H9 (cell line): ENCODE data around the gene CLEC3B. TPM values are rescaled to one million over a fixed set of nuclear protein-coding genes. Genes with fewer than 3 reads are reported as not detected.

Experiments used
- DNase-seq: peaks from one replicate; pipeline ENCODE4 v3.0.0-alpha.2; 2017
- H2AFZ ChIP-seq: one replicate; pipeline ENCODE4 v1.6.1; 2013; ENCODE audit warnings: mild to moderate bottlenecking, low read length, control low read depth, moderate library complexity
- H2AK5ac ChIP-seq: 2 replicates; pipeline ENCODE4 v1.6.1; 2013; ENCODE audit warnings: low read length, control low read depth, mixed read lengths; ENCODE audit not compliant: insufficient read length
- H2BK120ac ChIP-seq: one replicate; pipeline ENCODE4 v1.6.1; 2013; ENCODE audit warnings: low read depth, mild to moderate bottlenecking, low read length, control low read depth, inconsistent platforms; ENCODE audit not compliant: poor library complexity, severe bottlenecking
- H2BK12ac ChIP-seq: 2 replicates; pipeline ENCODE4 v1.6.1; 2013; ENCODE audit warnings: low read length, control low read depth, mixed read lengths, low read depth; ENCODE audit not compliant: insufficient read length
- H2BK15ac ChIP-seq: 2 replicates; pipeline ENCODE4 v1.6.1; 2013; ENCODE audit warnings: low read depth, low read length, control low read depth
- H2BK20ac ChIP-seq: one replicate; pipeline ENCODE4 v1.6.1; 2013; ENCODE audit warnings: low read depth, mild to moderate bottlenecking, low read length, control low read depth, inconsistent platforms; ENCODE audit not compliant: poor library complexity, severe bottlenecking
- H2BK5ac ChIP-seq: 2 replicates; pipeline ENCODE4 v1.6.1; 2013; ENCODE audit warnings: low read length, control low read depth, mixed read lengths; ENCODE audit not compliant: insufficient read length
- H3K14ac ChIP-seq: 2 replicates; pipeline ENCODE4 v1.6.1; 2013; ENCODE audit warnings: low read length, control low read depth; ENCODE audit not compliant: insufficient read depth
- H3K18ac ChIP-seq: 2 replicates; pipeline ENCODE4 v1.6.1; 2013; ENCODE audit warnings: low read depth, mild to moderate bottlenecking, mixed read lengths, low read length, control low read depth; ENCODE audit not compliant: insufficient read length
- H3K23ac ChIP-seq: 2 replicates; pipeline ENCODE4 v1.6.1; 2013; ENCODE audit warnings: low read length, control low read depth, mixed read lengths, low read depth; ENCODE audit not compliant: insufficient read length
- H3K23me2 ChIP-seq: 2 replicates; pipeline ENCODE4 v1.6.1; 2013; ENCODE audit warnings: low read depth, mild to moderate bottlenecking, mixed read lengths, low read length, control low read depth; ENCODE audit not compliant: insufficient read length, poor library complexity, severe bottlenecking
- H3K27ac ChIP-seq: 2 replicates; pipeline ENCODE4 v1.5.1; 2013; ENCODE audit warnings: low read length, control low read depth, mixed read lengths, low read depth; ENCODE audit not compliant: insufficient read length
- H3K27me3 ChIP-seq: 2 replicates; pipeline ENCODE4 v1.6.1; 2013; ENCODE audit warnings: low read length, control low read depth, inconsistent platforms; ENCODE audit not compliant: insufficient read depth
- H3K4ac ChIP-seq: 2 replicates; pipeline ENCODE4 v1.6.1; 2013; ENCODE audit warnings: low read depth, mild to moderate bottlenecking, control low read depth, inconsistent platforms, low read length, moderate library complexity
- H3K4me1 ChIP-seq: 2 replicates; pipeline ENCODE4 v1.6.1; 2013; ENCODE audit warnings: low read length, control low read depth, inconsistent platforms; ENCODE audit not compliant: insufficient read depth
- H3K4me2 ChIP-seq: 2 replicates; pipeline ENCODE4 v1.6.1; 2013; ENCODE audit warnings: low read length, control low read depth, mixed read lengths; ENCODE audit not compliant: insufficient read length, insufficient read depth
- H3K56ac ChIP-seq: 2 replicates; pipeline ENCODE4 v1.6.1; 2013; ENCODE audit warnings: low read depth, mild to moderate bottlenecking, mixed read lengths, low read length, control low read depth; ENCODE audit not compliant: insufficient read length
- H3K79me1 ChIP-seq: 2 replicates; pipeline ENCODE4 v1.6.1; 2013; ENCODE audit warnings: low read depth, mild to moderate bottlenecking, moderate library complexity, low read length, control low read depth, inconsistent platforms; ENCODE audit not compliant: insufficient read depth, poor library complexity, severe bottlenecking
- H3K79me2 ChIP-seq: 2 replicates; pipeline ENCODE4 v1.6.1; 2013; ENCODE audit warnings: low read length, control low read depth, inconsistent platforms; ENCODE audit not compliant: insufficient read depth
- H3K9ac ChIP-seq: 2 replicates; pipeline ENCODE4 v1.6.1; 2013; ENCODE audit warnings: low read length, control low read depth, mixed read lengths; ENCODE audit not compliant: insufficient read length; ENCODE audit errors: extremely low read depth
- H3K9me3 ChIP-seq: one replicate; pipeline ENCODE4 v1.6.1; 2013; ENCODE audit warnings: low read depth, low read length, inconsistent platforms; ENCODE audit not compliant: control insufficient read depth
- H3T11ph ChIP-seq: one replicate; pipeline ENCODE4 v1.6.1; 2013; ENCODE audit warnings: mild to moderate bottlenecking, low read length, control low read depth, inconsistent platforms
- H4K20me1 ChIP-seq: one replicate; pipeline ENCODE4 v1.6.1; 2013; ENCODE audit not compliant: control insufficient read depth, insufficient read length, insufficient read depth
- H4K5ac ChIP-seq: 2 replicates; pipeline ENCODE4 v1.6.1; 2013; ENCODE audit warnings: low read depth, mild to moderate bottlenecking, mixed read lengths, low read length, control low read depth; ENCODE audit not compliant: insufficient read length
- H4K8ac ChIP-seq: replicated peaks from 2 replicates; pipeline ENCODE4 v1.6.1; 2013; ENCODE audit warnings: low read length, control low read depth, mixed read lengths, low read depth; ENCODE audit not compliant: insufficient read length
- H4K91ac ChIP-seq: 2 replicates; pipeline ENCODE4 v1.6.1; 2013; ENCODE audit warnings: low read depth, mild to moderate bottlenecking, moderate library complexity, mixed read lengths, low read length, control low read depth; ENCODE audit not compliant: insufficient read length
- H3K27ac Mint-ChIP-seq, 3 experiments: 2 replicates in 2 of 3; 3 replicates in 1 of 3; pipeline ENCODE4 v1.8.0; 2020 to 2021; ENCODE audit warnings: mixed read lengths in 3 of 3, mild to moderate bottlenecking in 1 of 3, moderate library complexity in 1 of 3
- H3K27me3 Mint-ChIP-seq: 2 replicates; pipeline ENCODE4 v1.8.0; 2021; ENCODE audit warnings: low read depth, mild to moderate bottlenecking, moderate library complexity, mixed read lengths
- H3K36me3 Mint-ChIP-seq, 3 experiments: 2 replicates in 2 of 3; 3 replicates in 1 of 3; pipeline ENCODE4 v1.8.0; 2020 to 2021; ENCODE audit warnings: low read depth in 3 of 3, mixed read lengths in 3 of 3; ENCODE audit not compliant: insufficient read depth in 1 of 3
- H3K4me1 Mint-ChIP-seq, 2 experiments: 2 replicates each; pipeline ENCODE4 v1.8.0; 2020; ENCODE audit warnings: mixed read lengths in 2 of 2
- H3K4me3 Mint-ChIP-seq, 2 experiments: 2 replicates in 1 of 2; 3 replicates in 1 of 2; pipeline ENCODE4 v1.8.0; 2020 to 2021; ENCODE audit warnings: mild to moderate bottlenecking in 2 of 2, mixed read lengths in 2 of 2, moderate library complexity in 1 of 2
- H3K9me3 Mint-ChIP-seq, 2 experiments: 2 replicates in 1 of 2; 3 replicates in 1 of 2; pipeline ENCODE4 v1.8.0; 2020; ENCODE audit warnings: mild to moderate bottlenecking in 2 of 2, mixed read lengths in 2 of 2, moderate library complexity in 1 of 2
- CTCF ChIP-seq: fragments of 200-600 bp; sonication (generic); conservative IDR thresholded peaks from 3 replicates; pipeline ENCODE4 v1.8.0; 2021; ENCODE audit warnings: antibody characterized with exemption, mild to moderate bottlenecking
- WGBS: extraction: QIAGEN DNeasy Blood & Tissue Kit; methylation state at CpG from one replicate; pipeline ENCODE4 v1.1.7; 2013; ENCODE audit warnings: missing lambda C conversion rate, low lambda C conversion rate, mixed read lengths; ENCODE audit not compliant: insufficient read length; ENCODE audit errors: extremely low coverage; 5-methylcytosine and 5-hydroxymethylcytosine counted together
- total RNA-seq: library from RNA; stranded (reverse); gene quantifications from 2 replicates; pipeline ENCODE4 v1.2.1, GENCODE V29; 2021

The CLEC3B gene
- total RNA-seq, 1 experiment from 2014 or later = not detected

- H3K27ac Mint-ChIP-seq = no peak overlapping the region
- Histone ChIP-seq H3K4me2 (no peak overlapping the region), H3K4ac (no peak overlapping the region), H3K14ac (no peak overlapping the region), H3K23me2 (no peaks in the 10 kb centered on the region), H3K23ac (no peak overlapping the region), H4K20me1 (no peaks in the 10 kb centered on the region), H3K79me2 (no peaks in the 10 kb centered on the region), H3K27me3 (no peaks in the 10 kb centered on the region), H2BK15ac (no peak overlapping the region), H4K5ac (no peak overlapping the region), H2BK20ac (no peak overlapping the region), H3K79me1 (no peaks in the 10 kb centered on the region), H2BK120ac (no peak overlapping the region), H2BK5ac (no peak overlapping the region), H4K91ac (no peak overlapping the region), H4K8ac (no peak overlapping the region), H2BK12ac (no peak overlapping the region), H2AK5ac (no peak overlapping the region), H3K18ac (no peak overlapping the region), H2AFZ (no peak overlapping the region), H3K4me1 (no peaks in the 10 kb centered on the region), H3K27ac (no peak overlapping the region), H3K9ac (no peak overlapping the region), H3T11ph (no peak overlapping the region), H3K9me3 (peaks cover 5% of the 10 kb centered on the region), H3K56ac (no peak overlapping the region)
- peak; percentile 24; the same call in 1 of the 3 replicates for TF ChIP-seq CTCF
- no peaks in the 10 kb centered on the region for H3K4me1 Mint-ChIP-seq
- no peaks in the 10 kb centered on the region for H3K27me3 Mint-ChIP-seq
- peaks cover 62 to 90% (median 86%) of the 10 kb centered on the region in 3 experiments for H3K36me3 Mint-ChIP-seq
- H3K9me3 Mint-ChIP-seq = peaks cover 18 to 21% of the 10 kb centered on the region in 2 experiments
- WGBS = no CpG with 5 or more reads among the region's 3 CpGs
- no peak for DNase-seq
- H3K4me3 Mint-ChIP-seq = no peak overlapping the region
These were observed 24.4 kb upstream of the CLEC3B start for GRCh38 chr3:45001738-45002137.
